ENCODE data around the gene HERPUD1.

- no peak for TF ChIP-seq CTCF (IDR thresholded peaks at IDR 0.05)
- no peak for TF ChIP-seq POLR2A (IDR thresholded peaks at IDR 0.05)
Observed at GRCh38 chr16:56956756-56957155, 24.8 kb downstream of the HERPUD1 start.

All from uterus (tissue), 2 donors.